ENCODE measurements around the gene MS4A14. TPM values are rescaled to one million over a fixed set of nuclear protein-coding genes. Genes with fewer than 3 reads are reported as not detected.

Gene MS4A14
- total and polyA plus RNA-seq, 4 donors: 0.06 to 1.1 (median 0.18) TPM

DNA sequence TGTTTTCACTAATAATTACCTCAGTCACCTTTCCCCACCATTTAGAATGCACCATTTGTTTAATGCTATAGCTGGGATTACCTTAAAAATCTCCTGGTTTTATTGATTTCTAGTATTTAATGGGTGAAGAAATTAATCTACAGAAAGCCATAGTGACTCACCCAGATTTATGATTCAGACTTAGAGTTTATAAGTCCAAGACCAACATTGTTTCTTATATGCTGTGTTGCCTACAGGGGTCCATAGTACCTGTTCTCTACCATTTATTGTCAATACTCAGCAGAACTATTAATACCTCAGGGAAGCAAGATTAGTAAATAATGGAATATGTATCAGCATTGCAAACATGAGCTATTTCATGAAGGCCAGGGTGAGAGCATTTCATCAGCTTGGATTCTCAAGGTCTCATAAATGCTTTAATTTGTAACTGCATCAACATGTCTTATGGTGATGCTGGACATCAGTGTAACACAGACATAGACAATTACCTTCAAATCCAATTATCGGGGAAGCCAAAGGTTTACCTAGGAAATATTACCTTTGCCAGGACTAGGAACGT is 25.9 kb upstream of the MS4A14 start:
- Histone ChIP-seq H3K27me3 (ENCODE audit: control insufficient read depth in 4 of 4, insufficient read depth in 4 of 4, low read length in 3 of 4) (peaks cover 0 to 3% (median 0%) of the 10 kb centered on the region in 4 donors), H3K4me1 (ENCODE audit: control insufficient read depth in 4 of 4, insufficient read depth in 4 of 4, low read length in 3 of 4) (no peaks in the 10 kb centered on the region), H3K9me3 (ENCODE audit: control insufficient read depth in 4 of 4, low read length in 3 of 4) (no peaks in the 10 kb centered on the region), H3K27ac (ENCODE audit: low read depth in 1 of 2, low read length in 2 of 2) (no peak overlapping the region), H3K9ac (ENCODE audit: low read depth in 1 of 2, low read length in 2 of 2) (no peak overlapping the region), H3K36me3 (ENCODE audit: control insufficient read depth in 4 of 4, insufficient read depth in 3 of 4, low read depth in 1 of 4, low read length in 3 of 4) (no peaks in the 10 kb centered on the region), H3K4me3 (ENCODE audit: low read depth in 1 of 3, low read length in 3 of 3) (no peak overlapping the region)
- DNase-seq (ENCODE audit: low spot score): no peak
- TF ChIP-seq, protein P1, sequence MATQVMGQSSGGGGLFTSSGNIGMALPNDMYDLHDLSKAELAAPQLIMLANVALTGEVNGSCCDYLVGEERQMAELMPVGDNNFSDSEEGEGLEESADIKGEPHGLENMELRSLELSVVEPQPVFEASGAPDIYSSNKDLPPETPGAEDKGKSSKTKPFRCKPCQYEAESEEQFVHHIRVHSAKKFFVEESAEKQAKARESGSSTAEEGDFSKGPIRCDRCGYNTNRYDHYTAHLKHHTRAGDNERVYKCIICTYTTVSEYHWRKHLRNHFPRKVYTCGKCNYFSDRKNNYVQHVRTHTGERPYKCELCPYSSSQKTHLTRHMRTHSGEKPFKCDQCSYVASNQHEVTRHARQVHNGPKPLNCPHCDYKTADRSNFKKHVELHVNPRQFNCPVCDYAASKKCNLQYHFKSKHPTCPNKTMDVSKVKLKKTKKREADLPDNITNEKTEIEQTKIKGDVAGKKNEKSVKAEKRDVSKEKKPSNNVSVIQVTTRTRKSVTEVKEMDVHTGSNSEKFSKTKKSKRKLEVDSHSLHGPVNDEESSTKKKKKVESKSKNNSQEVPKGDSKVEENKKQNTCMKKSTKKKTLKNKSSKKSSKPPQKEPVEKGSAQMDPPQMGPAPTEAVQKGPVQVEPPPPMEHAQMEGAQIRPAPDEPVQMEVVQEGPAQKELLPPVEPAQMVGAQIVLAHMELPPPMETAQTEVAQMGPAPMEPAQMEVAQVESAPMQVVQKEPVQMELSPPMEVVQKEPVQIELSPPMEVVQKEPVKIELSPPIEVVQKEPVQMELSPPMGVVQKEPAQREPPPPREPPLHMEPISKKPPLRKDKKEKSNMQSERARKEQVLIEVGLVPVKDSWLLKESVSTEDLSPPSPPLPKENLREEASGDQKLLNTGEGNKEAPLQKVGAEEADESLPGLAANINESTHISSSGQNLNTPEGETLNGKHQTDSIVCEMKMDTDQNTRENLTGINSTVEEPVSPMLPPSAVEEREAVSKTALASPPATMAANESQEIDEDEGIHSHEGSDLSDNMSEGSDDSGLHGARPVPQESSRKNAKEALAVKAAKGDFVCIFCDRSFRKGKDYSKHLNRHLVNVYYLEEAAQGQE (IDR thresholded peaks at IDR 0.05): no peak
- TF ChIP-seq TAF1 (conservative IDR thresholded peaks at IDR 0.05) (no peak), RXRA (IDR thresholded peaks at IDR 0.05) (no peak), RAD21 (IDR thresholded peaks at IDR 0.05) (no peak), FOXA1 (IDR thresholded peaks at IDR 0.05) (no peak), NR2F2 (IDR thresholded peaks at IDR 0.05) (no peak), HNF4G (IDR thresholded peaks at IDR 0.05) (no peak)
- TF ChIP-seq, protein P2, sequence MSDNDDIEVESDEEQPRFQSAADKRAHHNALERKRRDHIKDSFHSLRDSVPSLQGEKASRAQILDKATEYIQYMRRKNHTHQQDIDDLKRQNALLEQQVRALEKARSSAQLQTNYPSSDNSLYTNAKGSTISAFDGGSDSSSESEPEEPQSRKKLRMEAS (IDR thresholded peaks at IDR 0.05): no peak
- TF ChIP-seq, protein P3, sequence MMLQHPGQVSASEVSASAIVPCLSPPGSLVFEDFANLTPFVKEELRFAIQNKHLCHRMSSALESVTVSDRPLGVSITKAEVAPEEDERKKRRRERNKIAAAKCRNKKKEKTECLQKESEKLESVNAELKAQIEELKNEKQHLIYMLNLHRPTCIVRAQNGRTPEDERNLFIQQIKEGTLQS (IDR thresholded peaks at IDR 0.05): no peak
- WGBS: 61% methylated on average over 2 of the region's 2 CpGs

GRCh38 chr11:60370811-60371298 is 25.4 kb upstream of the MS4A14 start:
- H3K9ac ChIP-seq (ENCODE audit: low read depth in 1 of 2, low read length in 2 of 2): no peak overlapping the region
- TF ChIP-seq, protein P2 (IDR thresholded peaks at IDR 0.05): no peak
- TF ChIP-seq YY1 (IDR thresholded peaks at IDR 0.05): no peak
- H3K4me1 ChIP-seq (ENCODE audit: control insufficient read depth in 4 of 4, insufficient read depth in 4 of 4, low read length in 3 of 4): no peaks in the 10 kb centered on the region
- WGBS: 45% methylated on average over 5 of the region's 5 CpGs
- no peak overlapping the region for H3K4me3 ChIP-seq (ENCODE audit: low read depth in 1 of 3, low read length in 3 of 3)
- no peak overlapping the region for H3K27ac ChIP-seq (ENCODE audit: low read depth in 1 of 2, low read length in 2 of 2)
- no peaks in the 10 kb centered on the region for H3K36me3 ChIP-seq (ENCODE audit: control insufficient read depth in 4 of 4, insufficient read depth in 3 of 4, low read depth in 1 of 4, low read length in 3 of 4)
- H3K9me3 ChIP-seq (ENCODE audit: control insufficient read depth in 4 of 4, low read length in 3 of 4): no peaks in the 10 kb centered on the region
- H3K27me3 ChIP-seq (ENCODE audit: control insufficient read depth in 4 of 4, insufficient read depth in 4 of 4, low read length in 3 of 4): peaks cover 0 to 3% (median 0%) of the 10 kb centered on the region in 4 donors
- no peak for DNase-seq (ENCODE audit: low spot score)

DNA sequence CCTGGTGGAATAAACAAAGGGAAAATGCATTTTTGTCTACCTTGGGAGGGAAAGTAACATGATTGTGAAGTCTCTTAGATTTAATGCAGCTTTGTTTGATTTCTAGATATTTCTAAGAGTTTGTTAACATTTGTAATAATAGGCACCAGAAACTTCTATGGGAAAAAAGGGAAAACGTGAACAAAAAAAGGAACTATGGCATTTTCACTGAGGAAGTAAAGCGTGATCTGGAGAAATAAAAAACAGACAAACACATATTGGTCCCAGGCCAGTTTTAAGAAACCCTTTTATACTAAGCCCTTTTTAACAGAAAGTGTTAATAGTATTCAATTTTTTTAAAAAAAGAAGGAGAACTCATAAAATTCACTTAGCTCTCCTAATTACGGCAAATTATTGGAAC is 24.9 kb upstream of the MS4A14 start:
- no peak for DNase-seq (ENCODE audit: low spot score)
- 63% methylated on average over 3 of the region's 3 CpGs for WGBS
- Histone ChIP-seq H3K4me1 (ENCODE audit: control insufficient read depth in 4 of 4, insufficient read depth in 4 of 4, low read length in 3 of 4) (no peaks in the 10 kb centered on the region), H3K9ac (ENCODE audit: low read depth in 1 of 2, low read length in 2 of 2) (no peak overlapping the region), H3K27me3 (ENCODE audit: control insufficient read depth in 4 of 4, insufficient read depth in 4 of 4, low read length in 3 of 4) (peaks cover 0 to 3% (median 0%) of the 10 kb centered on the region in 4 donors), H3K9me3 (ENCODE audit: control insufficient read depth in 4 of 4, low read length in 3 of 4) (no peaks in the 10 kb centered on the region), H3K36me3 (ENCODE audit: control insufficient read depth in 4 of 4, insufficient read depth in 3 of 4, low read depth in 1 of 4, low read length in 3 of 4) (no peaks in the 10 kb centered on the region), H3K27ac (ENCODE audit: low read depth in 1 of 2, low read length in 2 of 2) (no peak overlapping the region), H3K4me3 (ENCODE audit: low read depth in 1 of 3, low read length in 3 of 3) (no peak overlapping the region)
- TF ChIP-seq GABPA (IDR thresholded peaks at IDR 0.05 in 1 of 2, conservative IDR thresholded peaks at IDR 0.05 in 1 of 2): no peak
- TF ChIP-seq, protein P1 (IDR thresholded peaks at IDR 0.05): no peak
- TF ChIP-seq CTCF (IDR thresholded peaks at IDR 0.05; ENCODE audit: low read depth, low read length, missing input control): no peak
- no peak for TF ChIP-seq EGR1 (IDR thresholded peaks at IDR 0.05; ENCODE audit: low read depth in 2 of 2)
- TF ChIP-seq NR2F2 (IDR thresholded peaks at IDR 0.05): no peak
- TF ChIP-seq SP1 (IDR thresholded peaks at IDR 0.05): no peak
- no peak for TF ChIP-seq HNF4A (conservative IDR thresholded peaks at IDR 0.05)
- no peak for TF ChIP-seq YY1 (IDR thresholded peaks at IDR 0.05)
- TF ChIP-seq FOXA1 (IDR thresholded peaks at IDR 0.05): no peak
- no peak for TF ChIP-seq JUND (IDR thresholded peaks at IDR 0.05)
- no peak for TF ChIP-seq RXRA (IDR thresholded peaks at IDR 0.05)
- TF ChIP-seq RAD21 (IDR thresholded peaks at IDR 0.05): no peak

Data from liver (tissue), 9 donors.